Retinal pigment epithelial cell (primary cell): ENCODE data around the gene MEIKIN.

Experiments
- DNase-seq: peaks from one replicate; pipeline ENCODE4 v3.0.0-alpha.2; 2010; ENCODE audit warnings: low read depth
- H3K4me3 ChIP-seq: 2 replicates; pipeline ENCODE4 v1.5.1; 2011; ENCODE audit warnings: mild to moderate bottlenecking, low read length, control low read depth, moderate library complexity
- TF ChIP-seq, protein P1 (sequence below): conservative IDR thresholded peaks from 2 replicates; pipeline ENCODE4 v1.5.1; 2011; ENCODE audit warnings: low read depth, low read length, control low read depth, inconsistent platforms

Gene MEIKIN

DNA sequence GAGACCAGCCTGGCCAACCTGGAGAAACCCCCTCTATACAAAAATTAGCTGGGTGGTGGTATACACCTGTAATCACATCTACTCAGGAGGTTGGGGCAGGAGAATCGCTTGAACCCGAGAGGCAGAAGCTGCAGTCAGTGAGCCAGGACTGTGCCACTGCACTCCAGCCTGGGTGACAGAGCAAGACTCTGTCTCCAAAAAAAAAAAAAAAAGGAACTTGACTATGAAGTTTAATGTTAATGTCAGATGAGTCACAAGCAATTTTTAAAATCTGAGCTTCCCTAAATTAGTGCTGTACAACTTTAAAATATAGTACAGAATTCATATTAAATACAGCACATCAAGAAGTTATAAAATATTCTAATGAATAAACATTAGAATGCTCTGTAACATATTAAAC, 1.5 kb downstream of the MEIKIN start:
- H3K4me3 ChIP-seq: no peak overlapping the region
- TF ChIP-seq, protein P1, sequence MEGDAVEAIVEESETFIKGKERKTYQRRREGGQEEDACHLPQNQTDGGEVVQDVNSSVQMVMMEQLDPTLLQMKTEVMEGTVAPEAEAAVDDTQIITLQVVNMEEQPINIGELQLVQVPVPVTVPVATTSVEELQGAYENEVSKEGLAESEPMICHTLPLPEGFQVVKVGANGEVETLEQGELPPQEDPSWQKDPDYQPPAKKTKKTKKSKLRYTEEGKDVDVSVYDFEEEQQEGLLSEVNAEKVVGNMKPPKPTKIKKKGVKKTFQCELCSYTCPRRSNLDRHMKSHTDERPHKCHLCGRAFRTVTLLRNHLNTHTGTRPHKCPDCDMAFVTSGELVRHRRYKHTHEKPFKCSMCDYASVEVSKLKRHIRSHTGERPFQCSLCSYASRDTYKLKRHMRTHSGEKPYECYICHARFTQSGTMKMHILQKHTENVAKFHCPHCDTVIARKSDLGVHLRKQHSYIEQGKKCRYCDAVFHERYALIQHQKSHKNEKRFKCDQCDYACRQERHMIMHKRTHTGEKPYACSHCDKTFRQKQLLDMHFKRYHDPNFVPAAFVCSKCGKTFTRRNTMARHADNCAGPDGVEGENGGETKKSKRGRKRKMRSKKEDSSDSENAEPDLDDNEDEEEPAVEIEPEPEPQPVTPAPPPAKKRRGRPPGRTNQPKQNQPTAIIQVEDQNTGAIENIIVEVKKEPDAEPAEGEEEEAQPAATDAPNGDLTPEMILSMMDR: no peak
- DNase-seq: no peak

DNA sequence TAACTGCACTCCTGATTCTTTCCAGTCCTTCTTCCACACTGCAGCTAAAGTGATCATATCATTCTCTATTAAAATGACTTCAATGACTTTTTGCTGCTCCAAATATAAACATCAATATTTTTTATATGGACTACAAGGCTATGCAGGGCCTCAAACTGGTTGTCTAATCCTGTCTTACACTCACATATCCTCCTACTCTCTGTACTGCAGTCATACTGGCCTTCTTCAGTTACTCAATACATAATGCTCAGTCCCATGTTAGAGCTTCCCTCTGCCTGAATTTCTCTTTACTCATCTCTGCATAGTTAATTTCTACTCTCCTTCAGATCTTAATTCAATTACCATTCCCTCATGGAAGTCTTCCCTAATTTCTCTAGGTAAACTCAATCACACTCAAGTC, 3.4 kb downstream of the MEIKIN start:
- H3K4me3 ChIP-seq: no peak overlapping the region
- TF ChIP-seq, protein P1: no peak
- no peak for DNase-seq

DNA sequence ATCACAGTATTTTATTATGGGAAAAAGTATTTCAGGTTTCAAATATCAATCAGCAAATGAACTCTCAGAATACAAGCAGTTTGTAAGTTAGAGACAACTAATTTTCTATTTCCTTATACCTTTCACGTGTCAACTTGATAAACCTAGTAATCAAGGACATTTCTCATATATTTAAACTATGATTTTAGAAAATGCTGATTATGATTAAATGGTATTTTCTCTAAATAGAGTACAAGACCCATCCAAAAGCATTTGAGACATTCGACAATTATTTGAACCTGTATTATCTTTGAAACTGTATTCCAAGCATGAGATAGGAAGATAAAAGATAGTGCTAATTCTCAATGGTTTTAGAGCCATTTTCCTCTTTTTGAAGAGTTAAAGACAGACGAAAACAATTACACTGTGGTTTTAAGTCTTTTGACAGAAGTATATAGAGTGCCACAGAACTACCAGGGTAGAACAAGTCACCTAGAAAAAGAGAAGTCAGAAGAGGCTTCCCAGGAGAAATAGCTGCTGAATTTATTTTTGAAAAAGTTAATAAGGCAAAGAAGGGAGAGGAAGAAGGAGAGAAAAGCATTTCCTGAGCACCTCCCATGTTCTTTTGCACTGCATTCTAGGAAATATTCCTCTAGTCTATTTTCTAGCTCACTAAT, 5.6 kb downstream of the MEIKIN start:
- TF ChIP-seq, protein P1: no peak
- no peak for DNase-seq

DNA sequence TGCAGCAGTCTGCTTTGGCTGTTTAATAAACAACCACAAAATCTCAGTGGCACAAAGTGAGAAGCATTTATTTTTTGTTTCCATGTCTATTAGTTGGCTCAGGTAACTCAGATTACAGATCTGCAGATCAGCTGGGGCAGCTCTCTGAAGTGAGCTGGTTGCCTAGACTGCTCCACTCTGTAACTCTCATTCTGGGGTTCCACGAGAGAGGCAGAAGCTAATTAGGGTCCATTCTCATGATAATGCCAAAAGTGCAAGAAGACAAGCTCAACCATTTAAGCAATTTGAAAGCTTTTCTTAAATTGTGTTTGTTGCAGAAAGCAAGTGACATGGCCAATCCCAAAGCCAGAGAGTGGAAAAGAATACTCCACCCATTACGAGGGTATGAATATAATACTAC, 13.2 kb downstream of the MEIKIN start:
- TF ChIP-seq, protein P1: no peak
- H3K4me3 ChIP-seq: no peak overlapping the region
- DNase-seq: no peak

More for the DNA sequence above, 5.6 kb downstream of the MEIKIN start:
- no peak overlapping the region for H3K4me3 ChIP-seq

DNA sequence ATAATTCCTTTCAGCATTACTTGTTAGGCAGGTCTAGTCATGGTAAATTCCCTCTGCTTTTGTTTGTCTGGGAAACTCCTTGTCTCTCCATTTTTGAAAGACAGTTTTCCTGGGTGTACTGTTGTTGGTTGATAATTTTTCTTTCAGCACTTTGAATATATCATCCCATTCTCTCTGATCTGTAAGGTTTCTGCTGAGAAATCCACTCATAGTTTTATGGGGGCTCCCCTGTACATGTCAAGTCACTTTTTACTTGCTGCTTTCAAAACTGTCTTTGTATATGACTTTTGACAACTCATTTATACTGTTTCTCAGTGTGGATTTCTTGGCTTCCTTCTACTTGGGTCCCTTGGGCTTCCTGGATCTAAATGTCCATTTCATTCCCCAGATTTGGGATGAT, 16.5 kb downstream of the MEIKIN start:
- TF ChIP-seq, protein P1: no peak
- no peak for DNase-seq
- no peak overlapping the region for H3K4me3 ChIP-seq

DNA sequence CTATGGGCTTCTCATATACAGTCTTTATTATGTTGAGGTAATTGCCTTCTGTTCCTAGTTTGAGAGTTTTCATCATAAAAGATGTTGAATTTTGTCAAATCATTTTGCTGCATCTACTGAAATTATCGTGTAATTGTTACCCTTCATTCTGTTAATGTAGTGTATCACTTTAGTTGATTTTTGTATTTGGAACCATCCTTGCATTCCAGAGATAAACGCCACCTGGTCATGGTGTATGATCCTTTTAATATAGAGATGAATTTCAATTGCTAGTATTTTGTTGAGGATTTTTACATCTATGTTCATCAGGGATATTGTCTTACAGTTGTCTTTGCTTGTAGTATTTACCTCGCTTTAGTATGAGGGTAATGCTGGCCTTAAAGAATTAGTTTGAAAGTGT, 19.3 kb downstream of the MEIKIN start:
- DNase-seq: no peak
- TF ChIP-seq, protein P1: no peak
- no peak overlapping the region for H3K4me3 ChIP-seq

DNA sequence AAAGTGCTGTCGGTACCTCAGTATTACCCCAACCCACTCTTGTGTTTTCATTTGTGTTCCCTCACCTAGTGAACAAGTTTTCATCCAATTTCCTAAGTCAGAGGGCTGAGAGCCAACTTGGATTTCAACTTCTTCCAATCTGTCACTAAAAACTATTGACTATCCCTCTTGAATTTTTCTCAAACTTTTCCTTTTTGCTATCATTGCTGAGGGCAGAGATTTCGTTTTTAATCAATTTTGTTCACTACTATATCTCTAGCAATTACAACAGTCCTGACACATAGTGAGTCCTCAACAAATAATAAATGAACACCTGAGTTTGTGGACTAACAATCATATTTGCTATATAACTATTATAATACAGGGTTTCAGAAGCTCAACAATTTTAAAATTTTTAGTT, 29.0 kb downstream of the MEIKIN start:
- TF ChIP-seq, protein P1: no peak
- no peak for DNase-seq
- no peak overlapping the region for H3K4me3 ChIP-seq
